NCI-H1436 treated with DMSO at 0.1 percent for 48 hours (cell line): ENCODE measurements around the gene RAB43.
"Not testable (repeated sequence)": the region's sequence is repeated elsewhere in the genome, so short reads cannot be mapped to it uniquely, and the experiment has no call there.

ENCODE experiments used
- DNase-seq: peaks from one replicate; lab custom pipeline; 2025; lab: John Stamatoyannopoulos, UW

The RAB43 gene

DNA sequence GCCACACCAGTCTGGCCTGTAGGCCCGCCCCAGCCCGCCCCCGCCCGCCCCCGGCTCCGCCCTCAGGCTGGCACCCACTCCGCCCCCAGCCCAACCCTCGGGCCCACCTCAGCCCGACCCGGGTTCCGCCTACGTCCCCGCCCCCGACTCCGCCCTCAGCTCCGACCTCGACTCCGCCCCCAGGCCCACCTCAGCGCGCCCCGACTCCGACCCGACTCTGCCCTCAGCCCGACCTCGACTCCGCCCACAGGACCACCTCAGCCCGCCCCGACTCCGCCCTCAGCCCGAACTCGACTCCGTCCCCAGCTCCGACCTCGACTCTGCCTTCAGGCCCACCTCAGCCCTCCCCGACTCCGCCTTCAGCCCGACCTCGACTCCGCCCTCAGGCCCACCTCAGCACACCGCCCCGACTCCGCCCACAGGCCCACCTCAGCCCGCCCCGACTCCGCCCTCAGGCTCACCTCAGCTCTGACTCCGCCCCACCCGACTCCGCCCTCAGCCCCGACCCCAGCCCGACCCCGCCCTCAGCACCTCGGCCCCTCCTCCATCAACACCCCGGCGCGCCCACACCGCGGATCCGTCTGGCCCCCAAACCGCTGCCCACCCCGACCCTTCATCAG is at the start of gene RAB43:
TSS of gene RAB43 (minus strand) at position 13 of the 620 bp plus-strand sequence. CDS start 315 bp downstream, outside the sequence.
- peak; percentile 61 for DNase-seq

DNA sequence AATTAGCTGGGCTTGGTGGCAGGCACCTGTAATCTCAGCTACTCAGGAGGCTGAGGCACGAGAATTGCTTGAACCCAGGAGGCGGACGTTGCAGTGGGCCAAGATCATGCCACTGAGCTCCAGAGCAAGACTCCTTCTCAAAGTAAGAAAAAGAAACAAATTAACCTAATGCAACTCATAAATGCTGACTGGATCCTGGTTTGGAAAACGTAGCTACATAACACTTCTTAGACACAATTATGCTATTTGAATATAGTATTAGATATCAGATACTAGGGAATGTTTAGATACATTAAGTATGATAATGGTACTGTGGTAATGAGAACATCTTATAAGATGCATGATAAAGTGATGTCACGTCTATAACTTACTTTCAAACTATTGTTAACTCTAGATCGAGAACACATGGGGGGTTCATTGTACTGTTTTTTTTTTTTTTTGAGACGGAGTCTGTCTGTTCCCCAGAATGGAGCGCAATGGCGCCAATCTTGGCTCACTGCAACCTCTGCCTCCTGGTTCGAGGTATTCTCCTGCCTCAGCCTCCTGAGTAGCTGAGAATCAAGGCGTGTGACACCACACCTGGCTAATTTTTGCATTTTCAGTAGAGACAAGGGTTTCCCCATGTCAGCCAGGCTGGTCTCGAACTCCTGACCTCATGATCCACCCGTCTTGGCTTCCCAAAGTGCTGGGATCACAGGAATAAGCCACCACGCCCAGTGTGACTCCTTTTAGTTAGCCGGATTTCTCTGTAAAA is 45.2 kb upstream of the RAB43 start:
- no peak for DNase-seq

DNA sequence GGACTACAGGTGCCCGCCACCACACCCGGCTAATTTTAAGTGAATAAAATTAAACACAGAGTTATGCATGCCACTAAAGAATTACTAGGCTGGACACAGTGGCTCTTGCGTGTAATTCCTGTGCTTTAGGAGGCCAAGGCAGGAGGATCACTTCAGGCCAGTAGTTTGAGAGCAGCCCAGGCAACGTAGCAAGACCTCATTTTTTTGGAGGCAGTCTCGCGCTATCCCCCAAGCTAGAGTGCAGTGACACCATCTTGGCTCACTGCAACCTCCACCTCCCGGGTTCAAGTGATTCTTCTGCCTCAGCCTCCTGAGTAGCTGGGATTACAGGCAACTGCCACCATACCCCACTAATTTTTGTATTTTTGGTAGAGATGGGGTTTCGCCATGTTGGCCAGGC is 44.0 kb upstream of the RAB43 start:
- not testable (repeated sequence) for DNase-seq

DNA sequence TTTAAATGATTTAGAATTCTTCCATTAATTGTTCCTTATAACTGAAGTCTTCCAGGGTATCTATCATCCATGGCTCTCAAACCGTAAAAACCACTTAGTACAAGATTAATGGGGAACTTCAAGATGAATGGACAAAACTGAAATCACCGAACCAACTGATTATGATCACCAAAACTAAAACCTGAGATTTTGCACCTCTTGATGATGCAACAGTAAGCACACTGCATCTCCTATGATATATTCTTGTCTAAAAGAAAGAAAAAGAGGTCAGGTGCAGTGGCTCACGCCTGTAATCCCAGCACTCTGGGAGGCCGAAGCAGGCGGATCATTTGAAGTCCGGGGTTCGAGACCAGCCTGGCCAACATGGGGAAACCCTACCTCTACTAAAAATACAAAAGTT is 42.9 kb upstream of the RAB43 start:
- DNase-seq = no peak

DNA sequence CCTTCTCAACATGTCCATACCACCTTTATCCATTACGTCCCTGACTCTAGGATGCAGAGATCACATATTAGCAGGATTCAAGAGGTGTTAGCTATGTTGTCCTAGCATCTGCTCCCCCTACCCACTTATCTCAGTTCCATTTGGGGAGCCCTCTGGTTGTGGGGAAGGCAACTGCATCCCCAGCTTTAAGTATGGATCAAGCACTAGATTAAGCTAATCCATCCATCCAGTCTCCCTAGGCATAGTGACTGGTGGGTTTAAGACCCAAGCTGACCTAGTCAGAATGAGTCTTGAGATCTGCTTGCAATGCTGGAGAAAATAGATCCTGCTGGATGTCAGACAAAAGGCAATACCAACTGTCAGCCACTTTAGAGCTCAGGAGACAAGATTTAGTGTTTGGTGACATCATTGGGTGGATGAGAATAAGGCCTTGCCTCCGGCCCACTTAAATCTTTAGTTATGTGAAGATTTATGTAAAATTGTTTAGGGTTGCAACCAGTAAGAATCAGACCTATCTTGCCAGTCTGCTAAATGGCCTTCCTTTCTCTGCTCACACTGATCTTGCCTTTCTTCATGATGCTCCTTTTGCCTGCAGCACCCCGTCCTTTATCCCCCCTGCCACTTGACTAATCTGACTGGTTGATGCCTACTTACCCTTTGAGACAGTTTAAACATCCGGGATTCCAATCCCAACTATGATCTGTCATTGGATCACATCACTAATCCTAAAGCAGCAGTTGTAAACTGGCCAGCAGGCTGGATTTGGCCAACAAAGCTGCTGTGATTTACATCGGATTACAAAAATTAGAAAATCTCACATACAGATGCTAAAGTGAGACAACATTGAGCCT is 41.4 kb upstream of the RAB43 start:
- no peak for DNase-seq

GRCh38 chr3:129161860-129162271 is 40.3 kb upstream of the RAB43 start:
- DNase-seq = no peak

- peak; percentile 86 for DNase-seq
These were observed 39.6 kb upstream of the RAB43 start, which contains the start of gene ISY1 for GRCh38 chr3:129160891-129161859. Gene ISY1 (minus strand): TSS chr3:129161063. CDS start chr3:129160975, 88 bp downstream.

GRCh38 chr3:129144786-129145185 is 23.2 kb upstream of the RAB43 start:
- no peak for DNase-seq

- DNase-seq = not testable (repeated sequence)
These were observed 19.4 kb upstream of the RAB43 start for GRCh38 chr3:129141011-129141410.

- no peak for DNase-seq
These were observed 18.3 kb upstream of the RAB43 start for GRCh38 chr3:129139911-129140310.

GRCh38 chr3:129136275-129136674 is 14.7 kb upstream of the RAB43 start:
- DNase-seq = not testable (repeated sequence)

DNA sequence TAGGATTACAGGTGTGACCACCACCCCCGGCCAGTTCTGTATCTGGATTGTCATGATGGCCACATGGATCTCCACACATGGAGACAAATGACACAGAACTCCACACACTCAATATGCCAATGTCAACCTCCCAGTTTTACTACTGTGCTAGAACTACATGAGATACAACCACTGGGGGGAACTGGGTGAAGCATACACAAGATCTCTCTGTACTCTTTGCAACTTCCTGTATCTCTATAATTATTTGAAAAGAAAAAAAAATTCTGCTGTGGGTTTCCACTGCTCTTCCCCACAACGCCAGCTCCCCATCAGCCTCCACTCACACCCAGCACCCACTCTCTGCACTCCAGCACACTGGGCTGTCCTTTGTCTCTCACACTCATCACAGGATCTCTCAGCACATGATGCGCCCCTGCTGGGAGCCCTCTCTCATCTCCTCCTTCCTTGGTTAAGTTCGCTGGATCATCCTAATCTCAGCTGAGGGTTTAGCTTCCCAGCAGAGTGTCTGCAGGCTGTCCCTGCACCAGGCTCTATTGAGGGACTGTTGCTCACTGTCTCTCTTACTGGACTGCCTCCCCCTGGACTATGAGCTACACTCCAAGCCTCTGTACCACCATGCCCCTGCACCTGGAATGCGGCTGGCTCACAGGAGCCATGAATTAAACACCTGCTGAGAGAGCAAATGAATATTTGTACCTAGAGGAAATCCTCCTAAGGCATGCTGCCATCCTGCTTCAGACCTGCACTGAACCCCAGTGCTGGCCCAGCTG is 10.7 kb upstream of the RAB43 start:
- DNase-seq = no peak

- DNase-seq = no peak
These were observed 10.0 kb upstream of the RAB43 start for GRCh38 chr3:129131465-129132088.

DNA sequence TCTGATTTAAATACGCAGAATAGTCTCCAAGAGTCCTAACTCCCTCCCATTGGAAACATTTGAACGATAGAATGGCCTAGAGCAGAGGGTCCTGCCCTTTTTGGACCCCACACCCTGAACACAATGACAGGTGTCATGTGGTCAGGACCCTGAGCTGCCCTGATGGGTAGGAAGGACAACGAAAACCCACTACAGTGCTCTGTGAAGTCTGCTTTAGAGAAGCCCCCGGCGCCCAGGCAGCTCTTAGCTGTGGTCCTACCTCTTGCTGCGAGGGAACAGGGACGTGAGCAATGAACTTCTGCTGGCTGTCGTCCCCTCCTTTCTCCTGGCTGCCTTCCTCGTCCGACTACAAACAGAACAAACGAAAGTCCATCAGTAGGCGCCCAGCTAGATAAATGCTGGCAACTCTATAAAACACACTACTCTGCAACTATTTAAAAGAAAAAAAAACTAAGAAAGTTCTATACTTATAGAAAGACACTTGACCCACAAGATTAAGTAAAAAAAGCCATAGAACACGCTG is 8.7 kb upstream of the RAB43 start:
- no peak for DNase-seq

DNA sequence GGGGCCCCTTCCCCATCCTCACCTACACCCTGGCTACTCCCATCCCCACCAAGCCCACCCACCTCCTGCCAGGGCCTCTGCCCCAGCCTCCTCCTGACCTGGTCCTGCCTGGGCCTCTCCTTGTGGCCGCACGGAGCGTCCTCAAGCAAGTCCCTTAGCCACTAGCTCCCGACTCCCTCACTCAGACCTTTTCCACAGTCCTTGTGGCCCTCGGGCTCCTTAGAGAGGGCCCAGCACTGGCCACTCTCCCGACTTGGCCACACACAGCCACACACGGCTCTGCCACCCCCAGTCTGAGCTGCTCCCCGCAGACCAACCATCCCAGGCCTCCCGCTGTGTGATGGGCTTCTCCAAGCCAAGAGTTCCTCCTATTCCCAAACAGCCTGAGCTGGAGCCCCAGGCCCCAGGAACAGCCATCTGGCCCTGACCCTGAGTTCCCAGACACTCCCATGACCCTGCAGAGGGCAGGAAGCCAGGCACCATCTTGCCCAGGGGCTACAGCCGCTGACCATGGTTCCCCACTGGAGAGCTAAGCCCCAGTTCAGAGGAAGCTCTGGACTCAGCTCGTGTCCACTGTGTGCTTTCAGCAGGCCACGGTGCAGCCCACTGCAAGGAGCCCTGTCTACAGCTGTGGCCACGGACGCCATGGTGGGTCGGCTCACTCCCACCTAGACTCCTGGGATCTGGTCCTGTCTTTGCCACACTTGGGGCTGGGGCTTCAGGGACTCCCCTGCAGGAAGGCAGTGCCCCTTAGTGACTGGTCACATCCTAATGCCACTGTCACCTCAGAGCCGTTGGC is 7.0 kb upstream of the RAB43 start:
- DNase-seq = no peak

GRCh38 chr3:129126726-129127280 is 5.2 kb upstream of the RAB43 start:
- DNase-seq = no peak

DNA sequence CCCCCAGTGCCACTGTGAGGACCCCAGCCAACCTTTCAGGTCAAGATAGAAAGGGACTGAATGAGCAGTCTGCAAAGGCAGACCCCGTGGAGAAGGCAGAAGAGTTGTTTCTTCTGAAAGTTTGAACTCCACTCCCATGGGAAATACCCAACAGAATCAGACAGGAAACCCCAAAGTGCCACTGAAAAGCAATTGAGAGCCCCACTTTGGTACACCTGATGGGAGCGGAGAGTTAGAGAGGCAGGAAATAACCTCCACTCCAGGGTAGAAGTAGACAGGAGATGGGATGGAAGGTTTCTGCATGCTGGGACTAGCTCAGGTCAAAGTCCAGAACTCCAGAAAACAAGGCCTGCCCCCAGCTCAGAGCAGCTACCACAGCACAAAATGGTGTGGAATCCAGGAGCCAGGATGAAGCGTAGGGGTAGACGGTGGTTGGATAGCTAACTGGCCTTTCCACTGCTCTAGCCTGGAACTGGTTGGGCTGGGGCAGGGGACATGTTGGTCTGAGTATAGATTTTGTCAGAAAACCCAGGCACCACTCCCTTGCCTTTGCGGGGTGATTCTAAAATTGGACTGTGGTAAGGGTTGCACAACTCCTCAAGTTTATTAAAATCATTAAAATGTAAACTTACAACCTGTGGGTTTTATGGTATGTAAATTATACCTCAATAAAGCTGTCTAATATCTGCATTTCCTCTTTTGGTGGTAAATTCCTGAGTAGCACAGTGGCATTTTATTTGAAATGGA is 1.9 kb upstream of the RAB43 start:
- DNase-seq = no peak

DNA sequence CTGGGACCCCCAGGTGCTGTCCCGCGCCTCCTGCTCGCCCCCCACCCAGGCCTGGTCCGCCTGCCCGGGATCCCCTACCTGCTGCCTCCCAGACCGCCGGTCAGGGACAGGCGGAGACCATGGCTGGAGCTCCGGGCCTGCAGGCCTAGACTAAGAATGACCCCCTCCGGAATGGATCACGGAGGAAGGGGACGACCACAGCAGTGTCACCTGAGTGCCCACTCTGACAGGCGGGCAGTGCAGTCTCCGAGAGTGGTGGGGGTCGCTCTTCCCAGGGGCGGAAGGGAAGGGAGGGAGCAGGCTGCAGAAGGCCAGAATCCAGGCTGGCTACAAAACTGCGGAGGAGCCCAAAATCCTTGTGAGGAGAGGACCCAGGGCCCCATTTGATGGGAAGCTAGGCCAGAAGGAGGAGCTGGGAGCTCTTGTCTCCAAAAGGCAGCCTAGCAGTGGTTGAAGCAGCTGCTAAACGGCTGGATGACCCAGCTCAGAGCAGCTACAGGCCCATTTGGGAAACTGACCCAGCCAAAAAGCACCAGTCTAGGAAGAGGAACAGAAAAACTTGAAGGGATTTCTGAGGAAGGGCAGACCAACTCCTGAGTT is 908 bp upstream of the RAB43 start:
- no peak for DNase-seq
